Hepatocyte (in vitro differentiated cells): ENCODE measurements around the gene PTPRM. TPM values are rescaled to one million over a fixed set of nuclear protein-coding genes. Genes with fewer than 3 reads are reported as not detected.

ENCODE experiments used
- DNase-seq: peaks from one replicate; pipeline ENCODE4 v3.0.0-alpha.2; 2016; ENCODE audit warnings: low spot score
- H2AFZ ChIP-seq: fragments of 200-600 bp; sonication (generic); 2 replicates; pipeline ENCODE4 v1.6.0; 2016; ENCODE audit warnings: antibody characterized with exemption, mild to moderate bottlenecking
- H3K27ac ChIP-seq: fragments of 200-600 bp; sonication (generic); 2 replicates; pipeline ENCODE4 v1.5.1; 2016; ENCODE audit warnings: mild to moderate bottlenecking
- H3K27me3 ChIP-seq: fragments of 200-600 bp; sonication (generic); 2 replicates; pipeline ENCODE4 v1.6.1; 2016
- H3K36me3 ChIP-seq: fragments of 200-600 bp; sonication (generic); replicated peaks from 2 replicates; pipeline ENCODE4 v1.5.1; 2016; ENCODE audit warnings: low read depth; ENCODE audit not compliant: insufficient read depth
- H3K4me1 ChIP-seq: fragments of 200-600 bp; sonication (generic); 2 replicates; pipeline ENCODE4 v1.5.1; 2016; ENCODE audit warnings: mild to moderate bottlenecking, moderate library complexity; ENCODE audit not compliant: insufficient read depth
- H3K4me2 ChIP-seq: fragments of 200-600 bp; sonication (generic); 2 replicates; pipeline ENCODE4 v1.6.0; 2016
- H3K4me3 ChIP-seq: fragments of 200-600 bp; sonication (generic); 2 replicates; pipeline ENCODE4 v1.5.1; 2016; ENCODE audit warnings: mild to moderate bottlenecking
- H3K79me2 ChIP-seq: fragments of 200-600 bp; sonication (generic); 2 replicates; pipeline ENCODE4 v1.6.0; 2017; ENCODE audit warnings: mild to moderate bottlenecking
- H3K9me2 ChIP-seq: fragments of 200-600 bp; sonication (generic); replicated peaks from 2 replicates; pipeline ENCODE4 v1.6.0; 2017; ENCODE audit warnings: mild to moderate bottlenecking; ENCODE audit not compliant: insufficient read depth
- H3K9me3 ChIP-seq: fragments of 200-600 bp; sonication (generic); 2 replicates; pipeline ENCODE4 v1.5.1; 2016; ENCODE audit warnings: low read depth, mild to moderate bottlenecking
- H4K20me1 ChIP-seq: fragments of 200-600 bp; sonication (generic); 2 replicates; pipeline ENCODE4 v1.6.0; 2016; ENCODE audit warnings: mild to moderate bottlenecking; ENCODE audit not compliant: insufficient read depth, poor library complexity, severe bottlenecking
- CTCF ChIP-seq: fragments of 200-600 bp; sonication (generic); IDR thresholded peaks from 2 replicates; pipeline ENCODE4 v1.5.1; 2016; ENCODE audit warnings: antibody characterized with exemption, mild to moderate bottlenecking; ENCODE audit not compliant: poor library complexity
- EZH2 ChIP-seq: fragments of 200-600 bp; sonication (generic); IDR thresholded peaks from 2 replicates; pipeline ENCODE4 v1.6.1; 2016; ENCODE audit warnings: antibody characterized with exemption, mild to moderate bottlenecking, borderline replicate concordance
- EZH2phosphoT487 ChIP-seq: fragments of 200-600 bp; sonication (generic); IDR thresholded peaks from one replicate; pipeline ENCODE4 v1.6.1; 2018; ENCODE audit warnings: antibody characterized with exemption, mild to moderate bottlenecking, low read depth, moderate library complexity; ENCODE audit not compliant: unreplicated experiment, severe bottlenecking
- WGBS: methylation state at CpG from one replicate; pipeline ENCODE4 v1.1.6; 2016; ENCODE audit warnings: low lambda C conversion rate; ENCODE audit errors: missing lambda C conversion rate; 5-methylcytosine and 5-hydroxymethylcytosine counted together
- polyA plus RNA-seq: library from polyadenylated mRNA; unstranded; fragments of >200 nt; fragmentation: Nextera tagmentation; extraction: Ambion mirVana; gene quantifications from 2 replicates; pipeline ENCODE4 v1.2.1, GENCODE V29; 2016
- total RNA-seq: library from RNA; depleted of rRNA; stranded (reverse); fragments of >200 nt; gene quantifications from 2 replicates; pipeline ENCODE4 v1.2.3, GENCODE V29; 2014

Gene PTPRM
- total and polyA plus RNA-seq, 2 experiments from 2014 or later: 26.1 to 47.4 TPM

- Histone ChIP-seq H3K4me3 (no peak overlapping the region), H3K36me3 (no peaks in the 10 kb centered on the region), H3K9me2 (no peaks in the 10 kb centered on the region), H4K20me1 (no peaks in the 10 kb centered on the region), H2AFZ (no peak overlapping the region), H3K9me3 (no peaks in the 10 kb centered on the region), H3K4me1 (no peaks in the 10 kb centered on the region), H3K4me2 (no peak overlapping the region), H3K27me3 (no peaks in the 10 kb centered on the region), H3K27ac (no peak overlapping the region), H3K79me2 (no peaks in the 10 kb centered on the region)
- WGBS: 94% methylated on average over 6 of the region's 6 CpGs
- TF ChIP-seq EZH2phosphoT487 (no peak), EZH2 (no peak), CTCF (no peak)
- no peak for DNase-seq
Measured at GRCh38 chr18:7896805-7897518, 329.8 kb downstream of the PTPRM start.

GRCh38 chr18:7898181-7898580 lies 331.1 kb downstream of the PTPRM start:
- TF ChIP-seq EZH2phosphoT487: no peak
- no peak for TF ChIP-seq EZH2
- TF ChIP-seq CTCF: no peak
- H3K4me3 ChIP-seq: no peak overlapping the region
- H3K4me1 ChIP-seq: no peaks in the 10 kb centered on the region
- H3K27me3 ChIP-seq: no peaks in the 10 kb centered on the region
- WGBS: 53% methylated on average over 2 of the region's 2 CpGs
- no peaks in the 10 kb centered on the region for H3K9me3 ChIP-seq
- no peak overlapping the region for H3K4me2 ChIP-seq
- no peaks in the 10 kb centered on the region for H4K20me1 ChIP-seq
- no peak overlapping the region for H3K27ac ChIP-seq
- no peaks in the 10 kb centered on the region for H3K36me3 ChIP-seq
- H3K9me2 ChIP-seq: no peaks in the 10 kb centered on the region
- no peak for DNase-seq
- H2AFZ ChIP-seq: no peak overlapping the region
- H3K79me2 ChIP-seq: no peaks in the 10 kb centered on the region

DNA sequence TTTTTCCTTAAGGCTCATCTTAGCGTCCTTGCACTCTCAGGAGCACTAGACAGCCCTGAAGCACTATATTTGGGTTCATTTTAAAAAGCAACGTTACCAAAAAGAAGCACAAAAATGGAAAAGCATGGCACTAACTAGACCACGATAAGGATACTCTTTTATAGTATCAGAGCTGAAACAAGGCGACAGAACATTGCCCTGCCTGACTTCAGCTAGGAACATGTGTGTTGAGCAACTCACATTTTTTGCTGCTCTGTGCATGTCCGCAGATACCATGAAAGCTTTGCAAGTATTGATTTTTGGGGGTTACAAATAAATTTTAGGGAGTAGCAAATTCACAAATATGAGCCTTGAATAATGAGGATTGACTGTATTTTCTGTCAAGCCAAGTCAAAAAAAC lies 332.0 kb downstream of the PTPRM start:
- TF ChIP-seq EZH2phosphoT487 (no peak), CTCF (no peak), EZH2 (no peak)
- H3K27me3 ChIP-seq: no peaks in the 10 kb centered on the region
- H3K27ac ChIP-seq: no peak overlapping the region
- 91% methylated on average over 5 of the region's 5 CpGs for WGBS
- no peaks in the 10 kb centered on the region for H3K4me1 ChIP-seq
- H3K9me3 ChIP-seq: no peaks in the 10 kb centered on the region
- H4K20me1 ChIP-seq: no peaks in the 10 kb centered on the region
- H3K36me3 ChIP-seq: no peaks in the 10 kb centered on the region
- DNase-seq: no peak
- no peaks in the 10 kb centered on the region for H3K79me2 ChIP-seq
- no peaks in the 10 kb centered on the region for H3K9me2 ChIP-seq
- no peak overlapping the region for H2AFZ ChIP-seq
- no peak overlapping the region for H3K4me3 ChIP-seq
- H3K4me2 ChIP-seq: no peak overlapping the region

DNA sequence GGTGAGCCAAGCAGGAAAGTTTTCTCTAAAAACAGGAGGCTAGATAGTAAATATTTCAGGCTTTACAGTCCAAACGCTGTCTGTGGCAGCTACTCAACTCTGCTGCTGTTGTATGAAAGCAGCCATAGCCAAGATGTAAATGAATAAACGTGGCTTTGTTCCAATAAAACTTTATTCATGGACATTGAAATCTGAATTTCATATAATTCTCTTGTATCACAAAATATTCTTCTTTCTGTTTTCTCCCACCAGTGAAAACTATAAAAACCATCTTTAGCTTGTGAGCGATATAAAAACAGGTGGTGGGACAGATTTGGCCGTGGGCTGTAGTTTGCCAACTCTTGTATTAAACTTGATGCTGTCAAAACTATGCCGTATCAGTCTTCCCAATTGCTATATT lies 333.0 kb downstream of the PTPRM start:
- H3K36me3 ChIP-seq: no peaks in the 10 kb centered on the region
- H3K9me2 ChIP-seq: no peaks in the 10 kb centered on the region
- no peak for TF ChIP-seq CTCF
- no peak for TF ChIP-seq EZH2phosphoT487
- TF ChIP-seq EZH2: no peak
- 94% methylated on average over 5 of the region's 5 CpGs for WGBS
- H3K4me1 ChIP-seq: no peaks in the 10 kb centered on the region
- H3K27ac ChIP-seq: no peak overlapping the region
- no peak overlapping the region for H3K4me3 ChIP-seq
- no peak overlapping the region for H2AFZ ChIP-seq
- H3K27me3 ChIP-seq: no peaks in the 10 kb centered on the region
- no peaks in the 10 kb centered on the region for H4K20me1 ChIP-seq
- H3K4me2 ChIP-seq: no peak overlapping the region
- no peaks in the 10 kb centered on the region for H3K79me2 ChIP-seq
- no peak for DNase-seq
- no peaks in the 10 kb centered on the region for H3K9me3 ChIP-seq
